HL-60 (cell line): ENCODE data around the gene CCDC92.
"Not testable (repeated sequence)": the region's sequence is repeated elsewhere in the genome, so short reads cannot be mapped to it uniquely, and the experiment has no call there.

Experiments used
- DNase-seq, 2 experiments: peaks; one replicate each; pipeline ENCODE4 v3.0.0-alpha.2; 2010 to 2020; ENCODE audit warnings: low read depth in 1 of 2, low spot score in 1 of 2
- H3K27ac ChIP-seq: fragments of 250-450 bp; sonication (Bioruptor Pico); replicated peaks from 2 replicates; pipeline ENCODE4 v1.5.1; 2020; ENCODE audit warnings: mild to moderate bottlenecking, moderate library complexity
- H3K27me3 ChIP-seq: fragments of 250-450 bp; sonication (Bioruptor Pico); 2 replicates; pipeline ENCODE4 v1.5.1; 2021; ENCODE audit warnings: mild to moderate bottlenecking, moderate library complexity; ENCODE audit not compliant: insufficient read depth, poor library complexity, severe bottlenecking
- H3K4me3 ChIP-seq: replicated peaks from 2 replicates; pipeline ENCODE4 v1.5.1; 2011; ENCODE audit warnings: mild to moderate bottlenecking, control low read depth, low read length; ENCODE audit not compliant: insufficient read depth
- CTCF ChIP-seq: IDR thresholded peaks from one replicate; pipeline ENCODE4 v1.5.1; 2011; ENCODE audit warnings: low read length, control low read depth, inconsistent platforms; ENCODE audit not compliant: insufficient read depth
- GABPA ChIP-seq: IDR thresholded peaks from 2 replicates; pipeline ENCODE4 v1.6.1; 2012; ENCODE audit warnings: low read depth
- POLR2AphosphoS5 ChIP-seq: IDR thresholded peaks from 2 replicates; pipeline ENCODE4 v1.6.1; 2012; ENCODE audit warnings: low read depth
- REST ChIP-seq: IDR thresholded peaks from 2 replicates; pipeline ENCODE4 v1.6.1; 2012; ENCODE audit warnings: low read depth; ENCODE audit not compliant: insufficient replicate concordance
- SPI1 ChIP-seq: IDR thresholded peaks from 2 replicates; pipeline ENCODE4 v1.6.1; 2012; ENCODE audit warnings: low read depth, mild to moderate bottlenecking, borderline replicate concordance

Gene CCDC92

GRCh38 chr12:123948401-123948795 lies 24.2 kb downstream of the CCDC92 start:
- Histone ChIP-seq H3K4me3 (no peak overlapping the region), H3K27me3 (no peaks in the 10 kb centered on the region), H3K27ac (no peak overlapping the region)
- no peak for DNase-seq
- no peak for TF ChIP-seq SPI1
- TF ChIP-seq POLR2AphosphoS5: no peak
- no peak for TF ChIP-seq GABPA
- no peak for TF ChIP-seq REST
- TF ChIP-seq CTCF: no peak

- H3K4me3 ChIP-seq, DNase-seq, H3K27me3 ChIP-seq, H3K27ac ChIP-seq: not testable (repeated sequence)
Measured at GRCh38 chr12:123947531-123947930, 25.1 kb downstream of the CCDC92 start.

GRCh38 chr12:123946516-123947505 lies 25.8 kb downstream of the CCDC92 start:
- not testable (repeated sequence) for H3K27me3 ChIP-seq

GRCh38 chr12:123946152-123946515 lies 26.5 kb downstream of the CCDC92 start:
- Histone ChIP-seq H3K4me3 (no peak overlapping the region), H3K27me3 (no peaks in the 10 kb centered on the region), H3K27ac (no peak overlapping the region)
- DNase-seq: no peak
- TF ChIP-seq POLR2AphosphoS5 (no peak), GABPA (no peak), CTCF (no peak), REST (no peak), SPI1 (no peak)

More at GRCh38 chr12:123946516-123947505, 25.8 kb downstream of the CCDC92 start:
- H3K4me3 ChIP-seq, DNase-seq, H3K27ac ChIP-seq: not testable (repeated sequence)
